ENCODE results near the gene LRMDA. TPM values are rescaled to one million over a fixed set of nuclear protein-coding genes. Genes with fewer than 3 reads are reported as not detected.

LRMDA gene
- total RNA-seq, 1 experiment from 2014 or later, result 8.0 TPM

- no peak for DNase-seq (ENCODE audit: low read depth)
Measured at GRCh38 chr10:75640803-75641202, 209.4 kb downstream of the LRMDA start.

- no peak for DNase-seq (ENCODE audit: low read depth)
Measured at GRCh38 chr10:75643405-75643804, 212.0 kb downstream of the LRMDA start.

- no peak for DNase-seq (ENCODE audit: low read depth)
Measured at GRCh38 chr10:75643944-75644692, 212.7 kb downstream of the LRMDA start.

GRCh38 chr10:75645704-75646103, 214.3 kb downstream of the LRMDA start:
- DNase-seq (ENCODE audit: low read depth), result no peak

- DNase-seq (ENCODE audit: low read depth), result no peak
Measured at GRCh38 chr10:75646218-75646915, 214.9 kb downstream of the LRMDA start.

GRCh38 chr10:75646916-75647315, 215.5 kb downstream of the LRMDA start:
- DNase-seq (ENCODE audit: low read depth), result no peak

- DNase-seq (ENCODE audit: low read depth), result no peak
Measured at GRCh38 chr10:75647675-75648074, 216.3 kb downstream of the LRMDA start.

- no peak for DNase-seq (ENCODE audit: low read depth)
Measured at GRCh38 chr10:75648351-75648750, 216.9 kb downstream of the LRMDA start.

GRCh38 chr10:75648854-75649253, 217.4 kb downstream of the LRMDA start:
- no peak for DNase-seq (ENCODE audit: low read depth)

GRCh38 chr10:75649466-75649865, 218.0 kb downstream of the LRMDA start:
- DNase-seq (ENCODE audit: low read depth), result no peak

- no peak for DNase-seq (ENCODE audit: low read depth)
Measured at GRCh38 chr10:75650648-75651047, 219.2 kb downstream of the LRMDA start.

- DNase-seq (ENCODE audit: low read depth), result peak; percentile 34
Measured at GRCh38 chr10:75651417-75651816, 220.0 kb downstream of the LRMDA start.

- DNase-seq (ENCODE audit: low read depth), result no peak
Measured at GRCh38 chr10:75652146-75652740, 220.8 kb downstream of the LRMDA start.

GRCh38 chr10:75653761-75654160, 222.3 kb downstream of the LRMDA start:
- peak; percentile 61 for DNase-seq (ENCODE audit: low read depth)

GRCh38 chr10:75654171-75654771, 222.8 kb downstream of the LRMDA start:
- DNase-seq (ENCODE audit: low read depth), result peak; percentile 72

GRCh38 chr10:75654772-75655171, 223.3 kb downstream of the LRMDA start:
- no peak for DNase-seq (ENCODE audit: low read depth)

- DNase-seq (ENCODE audit: low read depth), result peak; percentile 70
Measured at GRCh38 chr10:75655791-75656451, 224.5 kb downstream of the LRMDA start.

GRCh38 chr10:75657351-75657750, 225.9 kb downstream of the LRMDA start:
- DNase-seq (ENCODE audit: low read depth), result no peak

GRCh38 chr10:75658036-75658435, 226.6 kb downstream of the LRMDA start:
- no peak for DNase-seq (ENCODE audit: low read depth)

GRCh38 chr10:75658496-75658895, 227.1 kb downstream of the LRMDA start:
- DNase-seq (ENCODE audit: low read depth), result no peak

GRCh38 chr10:75658915-75659314, 227.5 kb downstream of the LRMDA start:
- no peak for DNase-seq (ENCODE audit: low read depth)

GRCh38 chr10:75660823-75661222, 229.4 kb downstream of the LRMDA start:
- peak; percentile 22 for DNase-seq (ENCODE audit: low read depth)

Measured in M059J (cell line).